A673 (cell line): ENCODE data around the gene MYO1C. TPM values are rescaled to one million over a fixed set of nuclear protein-coding genes. Genes with fewer than 3 reads are reported as not detected.

Experiments used
- BruUV-seq: library from RNA; stranded (reverse); fragments of 400-500 nt; replicated peaks from 2 replicates; lab custom pipeline; 2021; lab: Mats Ljungman, UMichigan
- CTCF ChIA-PET: fragments of 300-600 bp; sonication (Branson Sonifier 250); formaldehyde crosslinking; loops from one replicate; lab custom pipeline; 2022; ENCODE audit warnings: antibody characterized with exemption; lab: Charles Lee
- POLR2A ChIA-PET: fragments of 300-600 bp; sonication (Branson Sonifier 250); formaldehyde crosslinking; loops from one replicate; lab custom pipeline; 2022; ENCODE audit warnings: antibody characterized with exemption; ENCODE audit not compliant: low non-redundant PET; lab: Charles Lee
- DNase-seq: peaks from one replicate; pipeline ENCODE4 v3.0.0-alpha.2; 2015; ENCODE audit warnings: low spot score
- H3K27ac ChIP-seq: fragments of 200-600 bp; sonication (generic); 2 replicates; pipeline ENCODE4 v1.5.1; 2016; ENCODE audit warnings: mixed run types, low read depth, mild to moderate bottlenecking, mixed read lengths, antibody characterized with exemption, low read length; ENCODE audit not compliant: poor library complexity, severe bottlenecking
- H3K27me3 ChIP-seq: fragments of 200-600 bp; sonication (generic); replicated peaks from 2 replicates; pipeline ENCODE4 v1.6.1; 2017; ENCODE audit warnings: mixed run types, low read depth, mild to moderate bottlenecking, mixed read lengths, antibody characterized with exemption, low read length; ENCODE audit not compliant: insufficient read depth, poor library complexity
- H3K36me3 ChIP-seq: fragments of 200-600 bp; sonication (generic); 2 replicates; pipeline ENCODE4 v1.6.1; 2016; ENCODE audit warnings: mixed run types, mild to moderate bottlenecking, mixed read lengths, antibody characterized with exemption, low read length; ENCODE audit not compliant: insufficient read depth, poor library complexity, severe bottlenecking
- H3K4me1 ChIP-seq: fragments of 200-600 bp; sonication (generic); 2 replicates; pipeline ENCODE4 v1.6.1; 2017; ENCODE audit warnings: mixed run types, mild to moderate bottlenecking, mixed read lengths, antibody characterized with exemption, low read length; ENCODE audit not compliant: insufficient read depth, poor library complexity, severe bottlenecking
- H3K4me3 ChIP-seq: fragments of 200-600 bp; sonication (generic); 2 replicates; pipeline ENCODE4 v1.5.1; 2016; ENCODE audit warnings: low read depth, mixed run types, mild to moderate bottlenecking, mixed read lengths, low read length; ENCODE audit not compliant: poor library complexity, severe bottlenecking
- H3K9me3 ChIP-seq: fragments of 200-600 bp; sonication (generic); 2 replicates; pipeline ENCODE4 v1.6.1; 2016; ENCODE audit warnings: mixed run types, low read depth, mild to moderate bottlenecking, mixed read lengths, antibody characterized with exemption, low read length; ENCODE audit not compliant: poor library complexity, severe bottlenecking
- EZH2 ChIP-seq: fragments of 200-600 bp; sonication (generic); IDR thresholded peaks from 2 replicates; pipeline ENCODE4 v1.6.1; 2017; ENCODE audit warnings: borderline replicate concordance, low read depth, mild to moderate bottlenecking, mixed read lengths, antibody characterized with exemption, low read length; ENCODE audit not compliant: poor library complexity, severe bottlenecking
- intact Hi-C: fragments of 100-400 bp; cut with micrococcal nuclease; formaldehyde crosslinking; loops from one replicate; pipeline ENCODE4 v1.10.0; 2022; ENCODE audit not compliant: unreplicated experiment
- total RNA-seq: library from RNA; stranded (reverse); gene quantifications from 2 replicates; pipeline ENCODE4 v1.2.3, GENCODE V29; 2021
- TF ChIP-seq, protein P1 (sequence below): fragments of 300-800, 200-600 bp; sonication (generic); conservative IDR thresholded peaks from 2 replicates; pipeline ENCODE4 v1.5.1; 2017; ENCODE audit warnings: low read depth, mild to moderate bottlenecking, antibody characterized with exemption, low read length, moderate library complexity, mixed read lengths

Gene MYO1C
- total RNA-seq, 1 experiment from 2014 or later = 103 TPM

DNA sequence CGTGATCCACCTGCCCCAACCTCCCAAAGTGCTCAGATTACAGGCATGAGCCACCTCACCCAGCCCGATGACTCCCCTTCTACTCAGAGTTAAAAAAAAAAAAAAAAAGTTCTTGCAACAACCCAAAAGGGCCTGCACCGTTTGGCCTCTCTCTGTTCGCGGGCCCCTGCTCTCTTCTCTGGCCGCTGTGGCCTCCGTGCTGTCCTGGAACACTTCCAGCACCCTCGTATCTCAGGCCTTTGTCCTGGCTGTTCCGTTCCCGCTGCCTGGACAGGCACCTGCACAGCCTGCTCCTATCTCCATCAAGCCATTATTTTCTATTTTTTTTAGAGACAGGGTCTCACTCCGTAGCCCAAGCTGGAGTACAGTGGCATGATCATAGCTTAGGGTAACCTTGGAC, 10.8 kb downstream of the MYO1C start:
- Histone ChIP-seq H3K27me3 (no peaks in the 10 kb centered on the region), H3K4me1 (peaks cover under 1% of the 10 kb centered on the region), H3K9me3 (no peaks in the 10 kb centered on the region), H3K27ac (no peak overlapping the region), H3K36me3 (peaks cover 48% of the 10 kb centered on the region), H3K4me3 (no peak overlapping the region)
- CTCF ChIA-PET = no interaction called here
- BruUV-seq = no TSS peak
- POLR2A ChIA-PET = no interaction called here
- intact Hi-C loops = no loop called here
- no peak for DNase-seq
- no peak for TF ChIP-seq EZH2
- TF ChIP-seq, protein P1, sequence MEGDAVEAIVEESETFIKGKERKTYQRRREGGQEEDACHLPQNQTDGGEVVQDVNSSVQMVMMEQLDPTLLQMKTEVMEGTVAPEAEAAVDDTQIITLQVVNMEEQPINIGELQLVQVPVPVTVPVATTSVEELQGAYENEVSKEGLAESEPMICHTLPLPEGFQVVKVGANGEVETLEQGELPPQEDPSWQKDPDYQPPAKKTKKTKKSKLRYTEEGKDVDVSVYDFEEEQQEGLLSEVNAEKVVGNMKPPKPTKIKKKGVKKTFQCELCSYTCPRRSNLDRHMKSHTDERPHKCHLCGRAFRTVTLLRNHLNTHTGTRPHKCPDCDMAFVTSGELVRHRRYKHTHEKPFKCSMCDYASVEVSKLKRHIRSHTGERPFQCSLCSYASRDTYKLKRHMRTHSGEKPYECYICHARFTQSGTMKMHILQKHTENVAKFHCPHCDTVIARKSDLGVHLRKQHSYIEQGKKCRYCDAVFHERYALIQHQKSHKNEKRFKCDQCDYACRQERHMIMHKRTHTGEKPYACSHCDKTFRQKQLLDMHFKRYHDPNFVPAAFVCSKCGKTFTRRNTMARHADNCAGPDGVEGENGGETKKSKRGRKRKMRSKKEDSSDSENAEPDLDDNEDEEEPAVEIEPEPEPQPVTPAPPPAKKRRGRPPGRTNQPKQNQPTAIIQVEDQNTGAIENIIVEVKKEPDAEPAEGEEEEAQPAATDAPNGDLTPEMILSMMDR = no peak

DNA sequence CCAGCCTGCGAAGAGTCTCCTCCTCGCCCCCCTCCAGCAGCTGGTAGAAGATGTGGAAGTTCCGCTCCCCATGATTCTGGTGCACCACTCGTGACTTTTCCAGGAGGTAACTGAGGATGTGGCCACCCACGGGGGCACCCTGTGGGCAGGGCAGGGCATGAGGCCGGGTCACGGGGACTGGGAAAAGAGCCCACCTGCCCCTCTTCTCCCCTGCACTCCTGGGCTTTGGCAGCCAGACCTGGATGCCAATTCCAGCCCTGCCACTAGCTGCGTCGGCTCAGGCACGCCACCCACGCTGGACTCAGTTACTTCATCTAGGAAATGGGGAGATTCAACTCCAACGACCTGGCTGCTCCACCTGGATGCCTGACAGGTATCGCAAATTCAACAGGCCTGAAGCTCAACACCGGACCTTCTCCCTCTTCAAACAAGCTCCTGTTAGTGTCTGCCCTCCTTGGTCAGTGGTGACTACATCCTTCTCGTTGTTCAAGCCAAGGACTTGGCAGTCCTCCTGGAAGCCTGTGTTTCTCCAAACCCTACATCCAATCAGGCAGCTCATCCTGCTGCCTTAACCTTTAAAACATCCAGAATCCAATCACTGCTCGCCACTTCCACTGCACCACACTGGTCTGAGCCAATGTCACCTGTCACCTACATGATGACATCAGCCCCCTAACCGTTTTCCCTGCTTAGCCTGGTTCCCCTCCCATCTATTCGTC, 11.6 kb downstream of the MYO1C start:
- H3K4me3 ChIP-seq = no peak overlapping the region
- ChIA-PET POLR2A (no interaction called here), CTCF (no interaction called here)
- H3K36me3 ChIP-seq = peaks cover 51% of the 10 kb centered on the region
- intact Hi-C loops = no loop called here
- H3K27me3 ChIP-seq = no peaks in the 10 kb centered on the region
- DNase-seq = no peak
- H3K4me1 ChIP-seq = no peaks in the 10 kb centered on the region
- H3K9me3 ChIP-seq = no peaks in the 10 kb centered on the region
- BruUV-seq = no TSS peak
- no peak overlapping the region for H3K27ac ChIP-seq
- no peak for TF ChIP-seq EZH2
- TF ChIP-seq, protein P1 = no peak

DNA sequence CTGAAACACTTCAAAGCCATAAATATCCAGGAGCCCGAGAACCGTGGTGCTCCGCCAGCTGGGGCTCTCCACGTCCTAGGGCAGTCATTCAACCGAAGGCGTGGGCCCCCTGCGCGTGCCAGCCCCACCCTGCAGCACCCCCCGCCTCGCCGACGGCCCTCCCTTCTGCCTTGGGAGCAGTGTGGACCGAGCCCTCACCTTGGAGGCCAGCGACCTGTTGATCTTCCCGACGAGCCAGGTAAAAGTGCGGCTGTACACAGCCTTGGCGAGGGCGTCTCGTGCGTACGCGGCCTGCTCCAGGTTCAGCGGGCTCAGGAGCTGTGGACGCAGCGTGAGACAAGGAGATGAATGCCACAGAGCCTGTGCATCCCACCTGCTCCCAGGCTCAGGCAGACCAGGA, 14.1 kb downstream of the MYO1C start:
- POLR2A ChIA-PET = no interaction called here
- H3K36me3 ChIP-seq = peaks cover 58% of the 10 kb centered on the region
- intact Hi-C loops = no loop called here

More for the DNA sequence above, 14.1 kb downstream of the MYO1C start:
- no peak overlapping the region for H3K27ac ChIP-seq
- no TSS peak for BruUV-seq
- no peak overlapping the region for H3K4me3 ChIP-seq
- CTCF ChIA-PET = interaction anchor here (0.5 kb wide), 1 partner anchor 27 kb away, joined by 3 read pairs; no protein-coding TSS in a partner anchor
- no peaks in the 10 kb centered on the region for H3K27me3 ChIP-seq
- H3K9me3 ChIP-seq = no peaks in the 10 kb centered on the region
- H3K4me1 ChIP-seq = no peaks in the 10 kb centered on the region
- TF ChIP-seq EZH2 = no peak
- TF ChIP-seq, protein P1 = no peak
- no peak for DNase-seq
